Stimulated activated CD8-positive, alpha-beta memory T cell treated with anti-CD3 and anti-CD28 coated beads, Interleukin-12 subunit alpha, Interleukin-12 subunit beta, amount 100 ng/mL, for 24 hours (primary cell): ENCODE measurements around the gene MMP17.
A peak's percentile ranks its signal among the peaks of the same experiment; 100 is the strongest.
"Not testable (repeated sequence)": the region's sequence is repeated elsewhere in the genome, so short reads cannot be mapped to it uniquely, and the experiment has no call there.

Experiments
- DNase-seq: peaks from one replicate; pipeline ENCODE4 v3.0.0-alpha.2; 2020; ENCODE audit errors: extremely low read depth

The MMP17 gene

DNA sequence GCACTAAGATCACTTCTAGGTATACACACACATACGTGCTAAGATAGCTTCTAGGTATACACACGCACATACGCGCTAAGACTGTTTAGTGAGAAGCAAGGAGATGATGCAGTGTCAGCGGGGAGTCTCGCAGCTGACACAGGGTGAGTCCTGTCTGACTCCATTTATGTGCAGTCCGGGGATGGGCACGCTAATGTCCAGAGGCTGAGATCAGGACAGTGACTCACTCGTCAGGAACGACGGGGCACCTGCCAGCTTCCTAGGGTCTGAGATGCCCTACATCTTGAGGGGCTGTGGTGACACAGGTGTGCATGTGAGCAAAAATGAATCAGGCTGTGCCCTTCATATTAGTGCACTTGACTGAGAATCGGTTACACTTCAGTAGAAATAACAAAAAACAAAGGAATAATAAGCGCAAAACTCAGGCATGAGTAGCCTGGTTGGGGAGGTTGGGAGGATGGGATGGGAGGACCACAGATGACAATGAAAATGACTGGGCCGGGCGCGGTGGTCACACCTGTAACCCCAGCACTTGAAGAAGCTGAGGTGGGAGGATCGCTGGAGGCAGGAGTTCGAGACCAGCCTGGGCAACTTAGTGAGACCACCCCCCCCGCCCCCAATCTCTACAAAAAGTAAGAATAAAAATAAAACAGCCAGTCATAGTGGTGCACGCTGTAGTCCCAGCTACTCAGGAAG is 37.1 kb downstream of the MMP17 start:
- no peak for DNase-seq

- no peak for DNase-seq
Observed at GRCh38 chr12:131867471-131867870, 39.3 kb downstream of the MMP17 start.

GRCh38 chr12:131867891-131868675 is 39.9 kb downstream of the MMP17 start:
- DNase-seq, result no peak

DNA sequence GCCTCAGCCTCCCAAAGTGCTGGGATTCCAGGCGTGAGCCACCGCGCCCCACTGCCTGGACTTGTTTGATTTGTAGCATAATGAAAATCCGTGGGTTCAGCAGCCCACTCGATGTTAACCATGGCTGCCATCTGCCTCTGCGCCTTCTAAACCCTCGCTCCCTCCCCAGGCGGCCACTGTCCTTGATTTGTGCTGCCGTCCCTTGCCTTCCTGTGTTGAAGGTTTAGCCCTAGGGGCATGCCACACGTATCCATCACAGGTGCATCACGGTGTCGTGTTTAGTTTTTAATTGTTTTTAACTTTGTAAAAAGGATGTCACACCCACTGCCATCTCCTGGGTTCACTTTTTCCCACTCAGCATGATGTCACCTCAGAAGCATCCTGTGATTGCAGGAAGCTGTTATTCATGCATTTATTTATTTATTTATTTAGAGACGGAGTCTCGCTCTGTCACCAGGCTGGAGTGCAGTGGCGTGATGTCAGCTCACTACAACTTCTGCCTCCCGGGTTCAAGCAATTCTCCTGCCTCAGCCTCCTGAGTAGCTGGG is 41.8 kb downstream of the MMP17 start:
- no peak for DNase-seq

GRCh38 chr12:131871677-131872076 is 43.5 kb downstream of the MMP17 start:
- DNase-seq, result no peak

- DNase-seq, result no peak
Observed at GRCh38 chr12:131872154-131873051, 44.2 kb downstream of the MMP17 start.

DNA sequence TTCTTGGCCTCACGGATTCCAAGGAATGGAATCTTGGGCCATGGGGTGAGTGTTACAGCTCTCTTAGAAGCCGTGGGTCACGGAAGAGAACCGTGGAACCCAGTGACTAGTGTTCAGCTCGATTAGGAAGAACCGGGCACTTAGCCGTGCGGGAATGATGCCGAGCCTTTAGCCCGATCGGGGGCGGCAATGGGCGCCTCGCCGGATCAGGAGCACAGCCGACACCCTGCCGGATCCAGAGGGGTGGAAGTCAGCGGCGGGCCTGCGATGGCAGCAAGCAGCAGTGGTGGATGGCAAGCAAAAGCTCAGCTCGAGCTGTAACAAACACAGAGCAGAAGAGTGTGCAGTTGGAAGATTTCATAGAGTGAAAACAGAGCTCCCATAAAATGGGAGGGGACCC is 45.1 kb downstream of the MMP17 start:
- DNase-seq, result no peak

GRCh38 chr12:131874972-131875371 is 46.8 kb downstream of the MMP17 start:
- DNase-seq, result not testable (repeated sequence)

GRCh38 chr12:131877216-131877615 is 49.0 kb downstream of the MMP17 start:
- DNase-seq, result not testable (repeated sequence)

DNA sequence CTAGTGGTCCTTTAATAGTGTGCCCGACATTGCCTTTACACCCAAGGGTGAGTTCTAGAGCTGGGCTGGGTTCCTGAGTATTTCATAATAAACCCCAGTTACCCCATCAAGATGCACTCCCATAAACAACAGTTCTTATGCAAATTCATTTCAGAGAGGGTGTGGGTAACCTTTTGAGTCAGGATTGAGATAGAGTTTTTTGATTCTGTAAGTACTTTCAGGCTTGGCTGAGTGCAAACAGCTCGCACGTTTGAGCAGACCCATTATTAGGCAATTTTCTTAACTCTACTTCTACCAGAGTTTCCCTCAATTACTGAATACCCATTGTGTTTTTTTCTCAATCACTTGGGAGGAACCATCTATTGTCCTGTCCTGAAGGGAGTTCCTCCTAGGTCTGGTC is 50.2 kb downstream of the MMP17 start:
- not testable (repeated sequence) for DNase-seq

- DNase-seq, result no peak
Observed at GRCh38 chr12:131882804-131883520, 54.8 kb downstream of the MMP17 start.

DNA sequence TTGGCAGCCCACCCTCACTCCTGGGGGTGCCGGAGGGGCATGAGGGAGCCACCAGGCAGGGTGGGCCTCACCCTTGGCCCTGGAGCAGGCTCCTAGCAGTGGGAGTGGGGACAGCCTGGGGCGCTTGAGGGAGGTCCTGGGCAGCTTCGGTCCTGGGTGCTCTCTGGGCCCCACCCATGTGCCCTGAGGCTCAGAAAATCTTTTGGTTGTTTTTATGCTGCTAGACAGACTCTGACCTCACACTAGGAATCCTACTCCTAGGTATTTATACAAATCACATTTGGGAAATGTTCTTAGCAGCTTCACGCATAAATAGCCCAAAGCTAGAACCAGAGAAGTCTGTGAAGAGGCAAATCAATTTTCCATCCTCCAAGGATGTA is 55.3 kb downstream of the MMP17 start:
- no peak for DNase-seq

DNA sequence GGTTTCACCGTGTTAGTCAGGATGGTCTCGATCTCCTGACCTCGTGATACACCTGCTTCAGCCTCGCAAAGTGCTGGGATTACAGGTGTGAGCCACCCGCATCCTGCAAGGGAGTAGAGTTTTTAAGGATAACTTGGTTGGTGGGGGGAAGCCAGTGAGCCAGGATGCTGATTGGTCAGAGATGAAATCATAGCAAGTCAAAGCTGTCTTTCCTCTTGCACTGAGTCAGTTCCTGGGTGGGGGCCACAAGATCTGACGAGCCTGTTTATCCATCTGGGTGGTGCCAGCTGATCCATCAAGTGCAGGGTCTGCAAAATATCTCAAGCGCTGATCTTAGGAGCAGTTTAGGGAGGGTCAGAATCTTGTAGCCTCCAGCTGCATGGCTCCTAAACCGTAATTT is 56.9 kb downstream of the MMP17 start:
- DNase-seq, result not testable (repeated sequence)

- no peak for DNase-seq
Observed at GRCh38 chr12:131885543-131886057, 57.4 kb downstream of the MMP17 start.

- not testable (repeated sequence) for DNase-seq
Observed at GRCh38 chr12:131891722-131892121, 63.5 kb downstream of the MMP17 start.

GRCh38 chr12:131892711-131893604 is 64.8 kb downstream of the MMP17 start:
- DNase-seq, result no peak

DNA sequence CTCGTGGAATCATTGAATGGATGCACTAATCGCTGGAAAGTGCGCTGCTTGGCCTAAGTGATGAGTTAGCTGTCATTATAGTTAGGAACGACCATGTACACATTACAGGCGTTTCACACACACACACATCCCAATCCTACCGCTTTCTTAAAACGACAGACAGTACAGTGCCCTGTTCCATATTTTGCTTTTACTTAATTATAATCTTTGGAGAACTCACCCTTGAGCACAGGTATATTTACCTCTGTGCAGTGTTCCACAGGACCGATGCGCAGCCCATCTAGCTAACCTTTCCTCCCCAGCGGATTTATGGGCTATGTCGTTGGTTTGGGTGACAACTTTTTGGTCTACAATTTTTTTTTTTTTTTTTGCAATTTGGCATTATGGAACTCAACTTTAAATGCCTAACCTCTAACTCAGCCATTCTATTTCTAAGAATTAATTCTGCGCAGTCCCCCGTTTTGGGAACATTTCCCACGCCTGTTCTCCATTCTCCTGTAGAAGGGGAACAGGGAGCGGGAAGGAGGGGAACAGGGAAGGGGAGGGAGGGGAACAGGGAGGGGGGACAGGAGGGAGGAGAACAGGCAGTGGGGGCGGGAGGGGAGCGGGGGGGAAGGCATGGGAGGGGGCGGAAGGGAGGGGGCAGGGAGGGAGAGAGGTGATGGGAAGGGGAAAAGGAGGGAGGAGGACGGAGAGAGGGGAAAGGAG is 65.6 kb downstream of the MMP17 start:
- DNase-seq, result no peak

- peak; percentile 82 for DNase-seq
Observed at GRCh38 chr12:131894313-131894860, 66.2 kb downstream of the MMP17 start, which contains the start of gene ULK1. Gene ULK1 (plus strand): TSS chr12:131894622. CDS start chr12:131895002, 380 bp downstream.
